ENCODE results near the gene CEL.

The CEL gene

DNA sequence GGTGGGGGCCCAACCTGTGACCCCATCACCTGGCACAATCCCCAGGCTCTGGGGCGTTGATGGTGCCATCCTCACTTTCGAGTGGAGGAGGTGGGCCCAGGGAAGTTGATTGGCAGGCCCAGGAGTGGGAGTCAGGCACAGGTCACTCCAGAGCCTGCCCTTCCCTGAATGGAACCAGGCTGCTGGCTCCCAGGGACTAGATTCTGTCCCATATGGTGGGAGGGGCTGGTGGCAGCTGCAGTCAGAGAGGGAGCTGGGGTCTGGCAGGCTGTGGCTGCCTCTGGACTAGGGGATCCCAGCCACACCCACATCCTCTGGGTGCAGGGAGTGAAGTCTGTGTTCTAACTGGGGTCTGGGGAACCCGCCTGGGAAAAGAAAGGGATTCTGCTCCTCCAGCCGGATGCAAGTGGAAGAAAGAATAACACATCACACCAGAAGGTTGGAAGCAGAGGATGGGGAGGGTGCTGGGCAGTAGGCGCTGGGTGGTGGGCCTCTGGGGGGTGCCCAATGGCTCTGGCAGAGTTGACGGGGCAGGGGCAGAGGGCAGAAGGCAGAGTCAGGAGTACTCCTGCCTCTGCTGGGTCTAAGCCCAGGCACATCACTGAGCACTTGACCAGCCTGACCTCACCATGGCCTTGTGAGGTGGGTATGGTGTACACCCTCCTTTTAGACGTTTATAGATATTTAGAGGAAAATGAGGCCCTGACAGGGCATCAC is 25.8 kb downstream of the CEL start:
- peak; percentile 38 for DNase-seq

DNA sequence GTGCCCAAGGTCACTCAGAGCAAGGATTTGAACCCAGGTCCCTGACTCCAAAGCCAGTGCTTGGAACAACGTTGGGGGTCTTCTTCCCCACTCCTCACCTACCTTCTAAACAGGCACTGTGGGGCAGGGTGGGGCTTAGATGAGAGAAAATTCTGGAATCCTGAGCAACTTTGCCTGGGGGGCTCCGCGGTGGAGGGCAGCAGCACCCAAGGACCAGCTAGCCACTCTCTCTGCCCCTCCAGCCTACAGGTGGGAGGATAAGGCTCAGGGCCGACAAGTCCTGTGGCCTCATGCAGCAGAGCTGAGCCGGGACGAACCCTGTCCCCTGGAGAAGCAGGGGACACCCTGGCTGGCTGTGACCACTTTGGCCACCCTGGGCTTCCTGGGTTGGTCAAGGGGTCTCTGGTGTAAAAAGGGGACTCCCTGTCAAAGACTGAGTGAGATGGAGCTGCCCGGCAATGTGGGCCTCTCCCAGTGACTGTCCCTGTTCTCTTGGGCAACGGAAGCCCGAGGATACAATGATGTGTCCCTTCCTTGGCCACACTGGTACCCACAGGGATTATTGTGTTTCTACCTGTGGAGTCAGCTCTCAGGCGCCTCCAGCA is 26.5 kb downstream of the CEL start:
- DNase-seq, result peak; percentile 57

DNA sequence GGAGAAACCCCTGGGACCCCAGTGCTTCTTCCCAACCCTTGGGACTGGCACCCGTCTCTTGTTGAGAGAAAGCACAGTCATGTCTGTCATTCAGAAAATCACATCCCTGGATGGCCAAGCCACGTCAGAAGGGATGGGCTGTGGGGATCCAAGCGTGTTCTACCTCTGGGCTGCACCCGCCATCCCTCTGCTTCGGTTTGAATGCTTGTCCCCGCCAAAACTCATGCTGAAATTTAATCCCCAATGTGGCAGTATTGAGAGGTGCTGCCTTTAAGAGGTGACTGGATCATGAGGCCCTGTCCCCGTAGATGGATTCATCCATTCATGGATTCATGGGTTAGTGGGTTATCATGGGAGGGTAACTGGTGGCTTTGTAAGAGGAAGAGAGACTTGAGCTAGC is 27.0 kb downstream of the CEL start:
- DNase-seq, result peak; percentile 24

DNA sequence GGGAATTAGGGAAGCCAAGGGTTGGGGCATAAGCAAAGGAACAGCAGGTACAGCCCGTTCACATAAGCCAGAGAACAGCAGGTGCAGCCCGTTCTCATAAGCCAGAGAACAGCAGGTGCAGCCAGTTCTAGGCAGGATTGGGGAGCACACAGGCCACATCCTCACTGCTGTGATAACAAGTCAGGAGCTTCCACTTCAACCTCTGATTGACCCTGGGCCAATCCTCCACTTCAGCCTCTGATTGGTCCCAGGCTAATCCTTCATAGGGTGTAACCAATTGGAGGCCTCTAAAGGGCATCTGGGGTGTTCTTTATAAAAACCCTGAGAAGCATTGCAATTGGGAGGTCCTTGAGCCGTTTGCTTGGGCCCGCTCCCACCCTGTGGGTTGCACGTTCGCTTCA is 27.5 kb downstream of the CEL start:
- DNase-seq, result peak; percentile 38

DNA sequence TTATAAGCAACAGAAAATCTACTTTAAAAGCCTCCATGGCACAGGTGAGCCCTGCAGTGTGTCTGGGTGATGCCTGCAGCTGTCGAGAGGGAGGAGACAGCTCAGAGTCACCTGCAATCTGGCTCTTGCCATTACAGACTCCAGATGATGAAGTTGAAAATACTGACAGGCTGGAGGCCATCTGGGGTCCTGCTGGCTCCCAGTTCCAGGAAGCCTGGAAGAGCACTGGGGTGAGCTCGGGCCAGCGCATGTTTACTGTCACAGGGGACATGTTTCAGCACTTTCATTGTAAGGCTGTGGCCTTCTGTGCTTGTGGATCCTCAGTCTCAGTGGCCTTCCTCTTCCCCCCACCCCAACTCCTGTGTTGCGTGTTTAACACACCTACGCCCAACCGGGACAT is 28.4 kb downstream of the CEL start:
- peak; percentile 21 for DNase-seq

DNA sequence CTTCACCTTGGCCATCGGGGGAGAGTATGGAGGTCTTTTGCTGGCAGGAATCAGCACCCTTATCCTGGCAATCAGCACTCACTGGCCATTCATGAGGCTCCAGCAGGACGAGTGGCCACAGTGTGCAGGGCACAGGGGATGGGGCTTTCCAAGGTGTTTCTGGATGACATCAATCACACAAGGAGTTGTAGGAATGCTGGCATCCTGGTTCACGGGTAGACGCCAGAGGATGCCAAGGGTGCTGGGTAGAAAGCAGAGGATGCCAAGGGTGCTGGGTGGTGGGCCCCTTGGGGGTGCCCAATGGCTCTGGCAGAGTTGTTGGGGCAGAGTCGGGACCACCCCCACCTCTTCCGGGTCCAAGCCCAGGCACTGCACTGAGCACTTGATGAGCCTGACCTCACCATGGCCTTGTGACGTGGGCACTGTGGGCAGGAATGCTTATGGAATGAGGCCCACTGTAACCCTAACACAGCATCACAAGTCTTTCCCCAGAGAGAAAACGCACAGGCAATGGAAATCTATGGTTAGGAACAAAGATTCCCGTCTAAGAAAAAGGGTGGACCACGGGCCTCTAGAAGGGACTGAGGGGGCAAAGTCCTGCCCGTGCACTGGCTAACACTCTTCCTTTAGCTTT is 29.1 kb downstream of the CEL start:
- peak; percentile 50 for DNase-seq

DNA sequence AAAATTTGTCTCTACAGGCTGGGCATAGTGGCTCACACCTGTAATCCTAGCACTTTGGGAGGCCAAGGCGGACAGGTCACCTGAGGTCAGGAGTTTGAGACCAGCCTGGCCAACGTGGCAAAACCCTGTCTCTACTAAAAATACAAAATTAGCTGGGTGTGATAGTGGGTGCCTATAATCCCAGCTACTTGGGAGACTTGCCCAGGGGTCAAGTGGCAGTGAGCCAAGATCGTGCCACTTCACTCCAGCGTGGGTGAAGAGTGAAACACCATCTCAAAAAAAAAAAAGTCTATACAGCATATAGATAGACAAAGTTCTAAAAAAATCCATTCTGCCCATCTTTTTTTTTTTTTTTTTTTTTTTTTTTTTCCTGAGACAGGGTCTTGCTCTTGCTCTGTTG is 32.6 kb downstream of the CEL start:
- DNase-seq, result peak; percentile 13

DNA sequence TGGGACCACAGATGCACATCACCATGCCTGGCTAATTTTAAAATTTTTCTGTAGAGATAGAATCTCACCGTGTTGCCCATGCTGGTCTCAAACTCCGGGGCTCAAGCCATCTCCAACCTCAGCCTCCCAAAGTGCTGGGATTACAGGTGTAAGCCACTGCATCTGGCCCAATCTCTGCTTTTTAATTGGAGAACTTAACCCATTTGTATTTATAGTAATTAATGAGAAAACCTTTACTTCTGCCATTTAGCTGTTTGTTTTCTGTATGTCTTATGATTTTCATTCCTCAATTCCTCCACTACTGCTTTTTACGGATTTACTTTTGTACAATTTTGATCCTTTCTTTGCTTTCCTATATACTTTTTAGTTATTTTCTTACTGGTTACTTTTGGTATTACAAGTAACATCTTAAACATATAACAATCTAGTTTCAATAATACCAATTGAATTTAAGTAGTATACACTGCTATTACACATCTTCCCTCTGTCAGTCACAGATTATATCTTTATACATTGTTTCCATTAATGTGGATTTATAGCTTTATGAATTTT is 33.1 kb downstream of the CEL start:
- peak; percentile 21 for DNase-seq

DNA sequence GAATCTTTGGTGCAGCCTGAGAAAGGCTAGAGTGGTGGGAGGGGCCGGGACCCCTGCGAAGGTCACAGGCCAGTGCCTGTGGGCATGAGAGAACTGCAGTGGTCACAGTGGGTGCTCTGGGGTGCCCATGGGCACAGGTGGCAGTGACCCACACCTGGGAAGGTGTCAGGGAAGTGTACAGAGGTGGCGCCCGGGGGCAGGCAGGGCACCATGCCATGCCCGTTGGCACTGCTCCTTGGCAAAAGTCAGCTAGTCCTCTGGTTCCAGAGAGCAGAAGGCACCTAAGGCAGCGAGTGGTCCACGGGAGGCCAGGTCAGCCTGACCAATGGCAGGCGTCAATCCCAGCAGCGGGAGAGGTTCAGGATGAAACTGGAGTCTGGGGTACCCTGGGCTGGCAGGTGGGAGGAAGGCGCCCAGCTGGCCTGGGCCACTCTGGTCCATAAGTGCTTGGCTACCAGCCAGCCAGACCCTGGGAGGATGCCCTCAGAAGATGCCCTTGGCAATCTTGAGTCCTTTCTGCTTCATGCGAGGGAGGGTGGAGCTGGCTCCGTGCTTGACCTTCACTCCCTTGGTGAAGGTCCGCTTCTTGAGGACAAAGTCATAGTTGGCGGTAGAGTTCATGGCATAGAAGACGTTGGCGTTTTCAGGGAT is 36.4 kb downstream of the CEL start:
- peak; percentile 33 for DNase-seq

DNA sequence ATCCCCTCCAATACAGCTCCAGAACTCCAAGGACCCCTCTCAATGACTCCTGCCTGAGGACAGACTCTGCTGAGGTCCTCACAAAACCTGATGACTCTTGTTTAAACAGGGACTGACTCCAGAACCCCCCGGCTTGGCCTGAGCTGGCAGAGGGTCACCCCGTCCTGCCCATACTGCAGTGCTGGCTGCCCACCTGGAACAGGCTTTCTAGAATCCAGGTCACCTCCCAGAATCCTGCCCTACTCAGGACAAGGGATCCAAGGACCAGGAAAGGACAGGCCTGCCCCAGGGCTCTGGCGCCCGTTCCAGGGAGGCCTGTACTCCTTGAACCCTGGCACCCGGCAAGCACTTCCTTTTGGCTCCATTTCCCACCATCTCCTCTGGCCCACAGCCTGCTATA is 37.1 kb downstream of the CEL start:
- DNase-seq, result peak; percentile 53

DNA sequence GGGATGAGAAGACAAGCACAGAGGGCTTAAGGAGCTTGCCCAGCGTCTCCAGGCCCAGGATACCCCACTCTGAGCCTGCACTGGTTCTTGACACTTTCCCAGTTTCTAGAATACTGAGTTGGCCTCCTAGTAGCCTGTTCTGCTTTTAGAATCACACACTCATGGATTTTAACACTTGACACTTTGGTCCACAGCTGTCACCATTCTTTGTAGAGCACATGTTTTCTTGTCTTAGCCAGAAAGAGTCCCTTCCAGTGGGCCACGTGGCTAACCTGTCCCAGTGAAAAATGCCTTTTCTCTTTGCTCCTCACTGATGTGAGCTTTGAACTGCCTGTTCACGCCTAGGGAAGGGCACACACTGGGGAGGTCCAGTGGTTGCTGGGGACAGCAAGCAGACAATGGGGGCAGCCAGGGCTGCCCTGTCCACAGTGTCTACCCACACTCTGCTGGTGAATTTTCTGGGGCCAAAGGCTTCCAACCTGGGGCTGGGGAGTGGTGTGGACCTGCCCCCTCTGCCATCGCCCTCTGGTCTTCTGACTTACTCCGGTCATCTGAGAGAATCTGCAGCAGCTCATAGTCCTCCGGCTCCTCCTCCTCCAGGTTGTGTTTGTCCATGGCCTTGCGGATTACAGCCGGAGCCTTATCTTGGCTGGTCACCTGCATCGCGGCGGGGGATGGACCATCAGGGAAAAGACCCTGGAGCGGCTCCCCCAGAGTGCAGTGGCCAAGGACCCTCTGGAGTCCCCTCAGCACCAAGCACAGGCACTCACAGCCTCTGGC is 38.1 kb downstream of the CEL start:
- peak; percentile 55 for DNase-seq

DNA sequence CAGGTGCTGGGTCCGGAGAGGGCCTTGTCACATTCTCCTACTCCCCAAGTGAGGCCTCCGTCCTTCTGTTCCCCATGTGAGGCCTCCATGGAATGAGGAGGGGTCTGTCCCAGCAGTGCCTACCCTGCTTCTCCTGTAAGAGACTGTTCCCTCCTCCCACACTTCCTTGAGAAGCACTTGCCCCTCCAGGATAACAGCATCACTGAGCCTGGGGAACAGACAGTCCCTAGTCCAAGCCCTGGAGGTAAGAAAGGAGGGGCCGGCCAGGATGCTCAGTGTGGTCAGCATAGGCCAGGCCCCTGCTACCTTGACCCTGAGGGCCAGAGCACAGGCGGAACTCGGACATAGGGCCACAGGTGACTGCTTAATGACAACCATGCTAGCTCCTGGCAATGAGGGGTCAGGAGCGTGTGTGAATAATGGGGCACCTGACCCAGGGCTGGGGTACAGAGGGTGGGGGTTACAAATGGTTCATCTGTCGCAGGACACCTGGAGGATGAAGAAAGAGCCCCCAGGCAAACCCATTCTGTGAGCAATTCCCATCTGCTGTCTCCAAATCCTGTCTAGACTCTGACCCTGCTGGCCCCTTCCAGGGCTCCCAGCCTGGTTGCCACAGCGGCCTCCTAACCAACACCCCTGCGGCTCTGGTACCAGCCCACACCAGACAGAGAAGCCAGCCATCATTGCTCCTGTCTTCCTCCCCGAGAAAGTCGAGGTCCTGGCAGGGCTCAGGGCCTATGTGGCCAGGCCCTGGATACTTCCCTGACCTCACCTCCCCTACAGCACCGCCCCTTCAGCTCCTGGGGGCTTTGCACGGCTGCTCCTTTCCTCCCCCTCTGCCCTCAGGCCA is 39.0 kb downstream of the CEL start:
- DNase-seq, result peak; percentile 38

DNA sequence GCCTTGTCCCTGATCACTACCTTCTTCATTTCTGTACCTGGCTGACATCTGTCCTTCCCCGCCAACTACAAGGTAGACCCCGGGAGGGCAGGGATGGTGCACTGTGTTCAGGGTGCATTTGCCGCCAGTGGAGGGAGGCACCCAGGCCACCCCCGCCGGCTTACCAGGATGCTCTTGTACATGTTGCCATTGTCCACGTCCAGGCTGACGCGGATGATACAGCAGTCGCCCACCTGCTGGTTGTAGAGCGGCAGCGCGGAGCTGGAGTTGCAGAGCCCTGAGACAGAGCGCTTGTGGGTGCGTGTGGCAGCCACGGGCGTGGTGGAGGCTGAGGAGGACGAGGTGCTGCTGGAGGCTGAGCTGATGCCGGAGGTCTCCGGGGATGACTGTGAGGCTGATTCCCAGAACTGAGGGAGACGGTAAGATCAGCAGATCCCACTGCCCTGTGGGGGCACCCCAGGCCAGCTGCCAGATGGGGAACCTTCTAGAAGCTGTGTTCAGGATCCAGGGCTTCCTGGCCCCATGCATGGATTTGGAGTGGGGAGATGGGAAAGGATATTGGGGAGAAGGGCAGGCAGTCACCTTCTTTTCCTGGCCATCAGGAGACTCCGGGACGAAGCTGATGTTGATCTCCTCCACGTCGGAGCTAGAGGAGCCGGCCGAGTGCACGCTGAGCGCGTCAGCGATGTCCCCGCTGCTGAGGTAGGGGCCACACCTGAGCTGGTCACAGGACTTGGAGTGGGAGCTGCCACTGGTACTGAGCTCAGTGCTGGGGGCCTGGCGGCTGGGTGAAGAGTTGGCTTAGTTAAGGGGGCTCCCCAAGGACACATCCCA is 39.8 kb downstream of the CEL start:
- peak; percentile 60 for DNase-seq

DNA sequence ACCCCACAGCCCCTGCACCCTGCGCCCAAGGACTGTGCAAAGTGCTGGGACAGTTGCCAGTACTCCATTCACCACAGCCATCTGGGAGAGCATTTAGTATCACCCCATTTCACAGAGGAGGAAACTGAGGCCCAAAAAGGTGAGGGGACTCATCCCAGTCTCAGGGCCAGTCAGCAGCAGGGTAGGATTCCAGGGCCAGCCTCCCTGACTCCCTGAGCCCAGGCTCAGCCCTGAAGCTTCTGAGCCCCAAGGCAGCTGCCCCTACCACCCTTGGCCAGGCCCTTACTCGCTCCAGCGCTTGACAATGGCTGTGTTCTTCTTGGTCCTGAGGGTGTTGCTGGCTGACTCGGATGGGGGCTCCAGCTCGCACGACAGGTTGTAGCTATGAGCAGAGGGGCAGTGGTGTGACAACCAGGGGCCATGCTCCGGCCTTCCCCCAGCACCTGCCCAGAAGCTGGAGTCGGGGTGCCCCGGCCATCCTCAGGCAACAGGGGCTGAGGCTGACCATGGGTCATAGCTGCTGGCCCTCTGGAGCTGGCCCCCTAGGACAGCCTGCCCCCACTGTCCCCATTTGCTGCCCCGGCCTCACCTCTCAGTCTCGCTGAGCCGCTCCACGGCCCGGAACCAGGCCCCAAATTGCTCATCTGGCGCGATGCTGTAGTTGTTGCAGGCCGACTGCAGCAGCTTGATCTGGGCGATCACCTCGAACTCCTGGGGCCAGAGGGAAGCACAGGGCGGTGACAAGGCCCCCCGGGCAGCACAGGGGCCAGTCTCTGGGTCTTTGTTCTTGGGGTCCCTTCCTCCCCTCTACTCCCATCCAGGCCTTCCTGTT is 40.6 kb downstream of the CEL start:
- peak; percentile 48 for DNase-seq

DNA sequence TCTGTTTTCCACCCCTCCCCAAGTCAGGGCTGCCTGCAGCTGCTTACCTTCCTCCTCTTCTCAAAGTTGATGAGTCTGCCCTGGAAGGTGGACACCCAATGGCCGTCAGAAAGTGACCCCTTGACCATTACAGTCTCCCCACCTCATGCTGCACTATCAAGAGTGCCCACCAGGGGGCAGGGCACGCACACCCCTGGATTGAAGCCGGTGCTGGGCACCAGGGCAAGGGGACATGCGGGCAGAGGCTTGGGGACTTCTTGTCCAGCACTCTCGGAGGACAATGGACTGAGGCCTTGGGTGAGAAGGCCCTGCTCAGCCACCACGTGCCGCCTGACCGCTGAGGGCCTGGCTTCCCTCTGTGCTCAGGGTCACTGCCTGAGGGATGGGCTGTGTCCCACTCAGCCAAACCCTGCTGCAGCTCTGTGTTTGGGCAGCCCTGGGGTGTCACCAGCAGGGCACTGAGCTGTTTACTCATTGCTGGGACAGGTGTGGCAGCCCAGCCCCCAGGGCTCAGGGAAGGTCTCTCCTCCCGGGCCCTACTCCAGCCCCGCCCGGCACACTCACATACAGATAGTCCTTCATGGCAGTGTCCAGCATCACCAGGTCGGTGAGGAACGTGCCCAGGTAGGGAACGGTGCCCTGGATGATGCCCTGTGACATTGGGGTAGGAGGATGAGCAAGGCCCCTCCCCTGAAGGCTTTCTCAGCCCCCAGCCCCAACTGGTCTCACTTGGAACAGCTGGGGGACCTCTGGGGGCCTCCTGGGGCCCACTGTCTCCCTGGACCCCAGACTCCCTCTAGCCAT is 41.6 kb downstream of the CEL start:
- peak; percentile 87 for DNase-seq

DNA sequence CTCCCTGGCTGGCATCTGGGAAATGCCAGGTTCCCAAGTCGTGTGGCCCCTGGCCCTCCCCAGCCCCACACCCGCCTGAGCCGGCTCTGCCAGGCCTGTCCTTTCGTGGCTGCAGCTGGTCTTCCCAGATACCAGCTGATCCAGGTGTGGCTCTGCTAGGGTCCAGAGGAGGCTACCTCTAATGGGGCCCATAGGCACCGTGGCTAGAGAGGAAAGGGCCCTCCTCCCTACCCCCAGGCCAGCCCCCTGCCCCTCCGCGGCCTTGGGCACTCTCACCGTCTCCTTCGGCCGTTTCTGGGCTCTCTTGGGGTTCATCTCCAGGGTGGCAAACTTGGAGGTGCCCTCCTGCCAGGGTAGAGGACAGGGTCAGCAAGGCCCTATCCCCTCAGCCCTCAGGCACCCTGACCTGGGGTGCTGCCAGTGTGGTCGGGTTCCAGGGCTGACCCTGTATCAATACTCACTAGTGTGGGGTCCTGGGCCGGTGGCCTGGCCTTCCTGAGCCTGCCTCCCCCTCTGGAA is 42.3 kb downstream of the CEL start:
- peak; percentile 44 for DNase-seq

DNA sequence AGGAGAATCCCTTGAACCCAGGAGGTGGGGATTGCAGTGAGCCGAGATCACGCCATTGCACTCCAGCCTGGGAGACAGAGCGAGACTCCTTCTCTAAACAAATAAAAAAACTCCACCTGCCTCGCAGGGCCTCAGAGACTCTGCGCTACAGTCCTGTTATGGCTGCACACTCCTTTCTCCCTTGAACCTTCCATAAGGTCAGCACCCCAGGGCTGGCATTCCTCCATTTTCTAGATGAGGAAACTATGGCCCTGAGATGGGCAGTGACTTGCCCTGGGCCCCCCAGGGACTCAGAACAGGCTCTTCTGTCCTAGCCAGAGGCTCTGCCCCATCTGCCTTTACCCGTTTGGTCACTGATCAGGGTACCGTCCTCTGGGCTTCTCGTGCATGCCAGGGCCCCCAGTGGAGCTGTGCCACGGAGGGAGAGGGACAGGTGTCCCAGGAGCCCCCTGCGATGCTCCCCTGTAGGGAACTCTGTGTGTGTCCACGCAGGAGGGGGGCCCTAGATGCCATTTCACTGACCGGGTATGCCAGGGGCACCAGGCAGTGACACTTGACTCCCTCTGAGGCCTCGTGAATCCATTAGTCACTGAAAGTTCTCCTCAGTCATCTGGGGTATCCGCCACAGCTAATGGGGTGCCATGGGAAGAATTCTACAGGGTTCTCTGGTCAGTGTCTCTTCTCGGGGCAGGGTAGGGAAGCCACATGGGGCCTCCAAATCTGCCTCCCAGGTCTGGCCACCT is 43.1 kb downstream of the CEL start:
- peak; percentile 50 for DNase-seq

DNA sequence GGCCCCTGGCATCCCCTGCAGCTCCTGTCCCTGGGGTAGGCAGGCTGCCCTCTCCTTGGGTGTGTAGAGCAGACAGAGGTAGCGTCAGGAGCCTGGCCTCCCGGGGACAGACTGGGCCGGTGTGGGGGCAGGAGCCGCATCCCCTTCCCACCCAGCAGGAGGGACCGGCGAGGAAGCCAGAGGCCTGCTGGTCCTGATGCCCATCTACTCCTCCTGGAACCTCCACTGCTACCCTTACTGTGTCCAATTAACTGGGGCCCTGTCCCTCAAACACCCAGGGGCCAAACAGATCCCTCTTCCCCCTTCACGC is 43.6 kb downstream of the CEL start:
- peak; percentile 52 for DNase-seq
